Measurements from ENCODE around the gene KCTD17.

- TF ChIP-seq POLR2AphosphoS5 (IDR thresholded peaks at IDR 0.05; ENCODE audit: low read depth, low read length) (no peak), POLR2A (IDR thresholded peaks at IDR 0.05; ENCODE audit: low read depth, low read length) (no peak), TAF1 (IDR thresholded peaks at IDR 0.05; ENCODE audit: low read depth, low read length) (no peak), SPI1 (IDR thresholded peaks at IDR 0.05; ENCODE audit: low read depth, low read length) (no peak), POU2F2 (IDR thresholded peaks at IDR 0.05; ENCODE audit: low read depth, low read length) (no peak), PAX5 (IDR thresholded peaks at IDR 0.05; ENCODE audit: insufficient read depth, low read length, severe bottlenecking) (no peak)
These were observed 41.5 kb downstream of the KCTD17 start for GRCh38 chr22:37092997-37093396.

Measured in GM12891 (cell line).